Measurements from ENCODE around the gene MAP6. TPM values are rescaled to one million over a fixed set of nuclear protein-coding genes. Genes with fewer than 3 reads are reported as not detected.

Gene MAP6
- polyA plus RNA-seq (2012; ENCODE audit: low read depth, missing spikeins) = 0.01 TPM

DNA sequence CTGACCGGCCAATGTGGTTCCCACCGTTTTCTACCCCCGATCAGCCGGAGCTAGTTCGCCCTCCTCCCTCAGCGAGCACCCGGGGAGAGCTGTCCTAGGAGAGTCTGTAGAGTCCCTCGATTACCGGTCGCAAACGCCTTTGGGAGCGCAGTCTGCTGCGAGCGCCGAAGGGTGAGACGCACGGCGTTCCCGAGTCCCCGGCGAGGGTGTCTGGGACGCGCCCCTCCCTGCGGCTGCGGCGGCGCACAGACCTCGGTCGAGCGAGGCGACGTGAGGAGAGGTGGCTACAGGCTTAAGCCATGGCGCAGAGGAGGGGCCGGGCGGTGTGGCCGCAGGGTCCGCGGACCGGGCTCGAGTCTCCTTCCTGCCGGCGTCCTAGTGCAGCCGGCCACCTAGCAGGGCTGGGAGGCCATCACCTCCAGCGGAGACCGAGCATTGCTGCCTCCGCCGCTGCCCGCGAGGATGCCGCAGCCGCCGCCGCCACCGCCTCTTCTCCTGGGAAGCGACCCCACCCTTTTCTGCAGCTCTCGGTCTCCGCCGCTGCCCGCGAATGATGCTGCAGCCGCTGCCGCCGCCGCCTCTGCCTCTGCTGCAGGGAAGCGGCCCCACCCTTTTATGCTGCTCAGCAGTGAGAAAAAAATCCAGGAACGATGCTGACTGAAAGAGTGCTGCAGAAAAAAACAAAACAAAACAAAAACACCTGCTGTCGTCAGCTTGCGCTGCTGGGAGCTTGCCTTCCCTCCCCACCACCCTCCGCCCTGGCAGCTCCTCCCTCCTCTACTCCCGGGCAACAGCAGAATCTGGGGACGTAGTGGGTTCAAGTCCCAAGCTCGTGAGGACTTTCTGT, at the start of gene MAP6:
TSS of gene MAP6 (minus strand) at position 588 of the 847 bp plus-strand sequence. CDS start 669 bp downstream, outside the sequence.
- no peak for TF ChIP-seq PAX5 (IDR thresholded peaks at IDR 0.05; ENCODE audit: insufficient read depth, low read length, severe bottlenecking)
- no peak for TF ChIP-seq TAF1 (IDR thresholded peaks at IDR 0.05; ENCODE audit: low read depth, low read length)
- no peak for TF ChIP-seq POLR2A (IDR thresholded peaks at IDR 0.05; ENCODE audit: low read depth, low read length)
- TF ChIP-seq POU2F2 (IDR thresholded peaks at IDR 0.05; ENCODE audit: low read depth, low read length) = no peak
- TF ChIP-seq SPI1 (IDR thresholded peaks at IDR 0.05; ENCODE audit: low read depth, low read length) = no peak
- no peak for TF ChIP-seq POLR2AphosphoS5 (IDR thresholded peaks at IDR 0.05; ENCODE audit: low read depth, low read length)
- DNase-seq (ENCODE audit: insufficient read length, low spot score) = peak; percentile 48
- no peak for FAIRE-seq

DNA sequence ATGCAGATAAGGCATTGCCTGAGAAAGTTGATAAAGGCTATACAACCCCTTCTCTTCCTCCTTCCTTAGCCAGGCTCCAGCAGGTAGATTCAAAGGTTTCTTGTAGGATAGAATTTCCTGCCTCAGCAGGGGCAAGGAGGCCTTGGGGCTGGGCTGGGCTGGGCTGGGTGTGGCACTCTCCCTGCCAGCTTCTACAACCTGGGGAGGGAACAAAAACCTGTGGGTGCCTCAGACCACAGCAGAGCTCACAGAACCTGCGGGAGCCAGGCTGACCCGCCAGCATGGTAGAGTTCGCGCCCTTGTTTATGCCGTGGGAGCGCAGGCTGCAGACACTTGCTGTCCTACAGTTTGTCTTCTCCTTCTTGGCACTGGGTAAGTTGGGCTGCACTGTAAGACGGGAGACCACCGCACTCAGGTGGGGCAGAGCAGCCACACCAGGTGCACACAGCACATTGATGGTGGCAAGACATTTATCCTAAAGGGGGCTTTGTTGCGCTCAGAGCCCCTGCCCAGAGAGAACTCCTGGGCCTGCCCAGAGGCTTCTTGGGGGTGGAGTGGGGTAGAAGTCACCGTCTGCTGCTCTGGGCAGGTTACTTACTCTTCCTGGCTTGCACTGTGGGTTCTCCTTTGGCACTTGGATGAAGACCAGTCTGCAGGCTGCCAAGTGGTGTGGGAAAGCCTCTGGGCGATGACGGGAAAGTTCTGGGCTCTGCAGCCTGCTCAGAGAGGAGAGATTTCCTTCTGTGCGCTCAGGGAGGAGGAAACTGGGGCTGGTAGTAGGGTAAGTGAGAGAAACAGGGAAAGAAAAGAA, 49.0 kb upstream of the MAP6 start, which contains the start of gene MOGAT2:
TSS of gene MOGAT2 (plus strand) at position 231 of the 811 bp plus-strand sequence. CDS start at position 282, 51 bp downstream.
- TF ChIP-seq PAX5 (IDR thresholded peaks at IDR 0.05; ENCODE audit: insufficient read depth, low read length, severe bottlenecking) (no peak), POLR2AphosphoS5 (IDR thresholded peaks at IDR 0.05; ENCODE audit: low read depth, low read length) (no peak), SPI1 (IDR thresholded peaks at IDR 0.05; ENCODE audit: low read depth, low read length) (no peak), TAF1 (IDR thresholded peaks at IDR 0.05; ENCODE audit: low read depth, low read length) (no peak), POU2F2 (IDR thresholded peaks at IDR 0.05; ENCODE audit: low read depth, low read length) (no peak), POLR2A (IDR thresholded peaks at IDR 0.05; ENCODE audit: low read depth, low read length) (no peak)
- FAIRE-seq (no peak), DNase-seq (ENCODE audit: insufficient read length, low spot score) (no peak)

DNA sequence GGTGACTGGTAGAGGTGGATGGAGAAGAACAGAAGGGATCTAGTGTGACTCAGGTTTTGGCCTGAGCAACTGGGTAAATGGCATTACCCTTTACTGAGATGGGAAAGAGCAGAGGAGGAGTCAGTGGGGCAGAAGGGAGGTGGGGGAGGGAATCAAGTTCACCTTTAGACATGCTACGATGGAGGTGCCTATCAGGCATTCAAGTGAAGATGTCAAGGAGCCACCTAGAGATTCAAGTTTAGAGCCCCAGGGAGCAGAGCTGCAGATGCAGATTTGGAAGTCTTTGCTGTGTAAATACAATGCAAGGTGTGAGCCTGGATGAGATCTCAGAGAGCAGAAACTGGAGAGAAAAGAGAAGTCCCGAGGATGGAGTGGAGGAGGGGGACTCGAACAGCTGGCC, 47.8 kb upstream of the MAP6 start:
- FAIRE-seq (no peak), DNase-seq (ENCODE audit: insufficient read length, low spot score) (no peak)
- no peak for TF ChIP-seq PAX5 (IDR thresholded peaks at IDR 0.05; ENCODE audit: insufficient read depth, low read length, severe bottlenecking)
- TF ChIP-seq SPI1 (IDR thresholded peaks at IDR 0.05; ENCODE audit: low read depth, low read length) = no peak

DNA sequence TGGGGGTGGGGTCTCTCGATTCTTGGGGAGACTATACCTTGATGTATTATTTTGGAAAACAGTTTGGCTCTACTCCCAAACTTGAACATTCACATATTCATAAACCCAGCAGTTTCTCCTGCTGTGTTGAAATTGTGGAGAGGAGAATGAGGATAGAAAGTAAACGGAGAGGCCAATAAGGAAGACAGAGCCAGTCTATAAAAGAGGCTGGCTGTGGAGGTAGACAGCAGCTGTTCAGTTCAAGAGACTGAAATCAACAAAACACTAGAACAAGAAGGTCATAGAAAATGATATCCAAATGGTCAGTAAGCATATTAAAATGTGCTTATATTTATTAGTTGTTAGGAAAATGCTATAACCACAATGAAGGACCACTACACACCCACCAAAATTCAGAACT, 46.9 kb upstream of the MAP6 start:
- no peak for TF ChIP-seq PAX5 (IDR thresholded peaks at IDR 0.05; ENCODE audit: insufficient read depth, low read length, severe bottlenecking)
- TF ChIP-seq TAF1 (IDR thresholded peaks at IDR 0.05; ENCODE audit: low read depth, low read length) = no peak
- TF ChIP-seq POLR2AphosphoS5 (IDR thresholded peaks at IDR 0.05; ENCODE audit: low read depth, low read length) = no peak
- no peak for TF ChIP-seq POLR2A (IDR thresholded peaks at IDR 0.05; ENCODE audit: low read depth, low read length)
- TF ChIP-seq POU2F2 (IDR thresholded peaks at IDR 0.05; ENCODE audit: low read depth, low read length) = no peak
- TF ChIP-seq SPI1 (IDR thresholded peaks at IDR 0.05; ENCODE audit: low read depth, low read length) = no peak
- FAIRE-seq (no peak), DNase-seq (ENCODE audit: insufficient read length, low spot score) (no peak)

DNA sequence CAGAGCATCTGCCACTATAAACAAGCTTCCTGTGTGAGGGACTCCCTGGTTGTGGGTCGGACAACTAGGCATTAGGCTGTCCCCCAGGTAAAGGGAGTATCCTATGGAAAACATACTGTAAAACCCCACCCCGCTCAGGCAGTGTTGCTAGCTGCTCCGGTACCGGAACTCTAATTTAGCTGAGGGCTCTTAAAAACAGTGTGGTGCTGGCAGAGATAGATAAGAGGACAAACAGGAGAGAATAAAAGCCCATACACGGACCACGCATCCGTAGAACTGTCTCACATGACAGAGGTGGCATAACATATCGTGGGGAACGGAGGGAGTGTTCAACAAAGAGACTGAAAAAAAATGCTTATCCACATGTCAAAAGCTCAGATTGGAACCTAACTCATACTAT, 45.4 kb upstream of the MAP6 start:
- FAIRE-seq (no peak), DNase-seq (ENCODE audit: insufficient read length, low spot score) (no peak)
- TF ChIP-seq POLR2AphosphoS5 (IDR thresholded peaks at IDR 0.05; ENCODE audit: low read depth, low read length) (no peak), POLR2A (IDR thresholded peaks at IDR 0.05; ENCODE audit: low read depth, low read length) (no peak), PAX5 (IDR thresholded peaks at IDR 0.05; ENCODE audit: insufficient read depth, low read length, severe bottlenecking) (no peak), TAF1 (IDR thresholded peaks at IDR 0.05; ENCODE audit: low read depth, low read length) (no peak), SPI1 (IDR thresholded peaks at IDR 0.05; ENCODE audit: low read depth, low read length) (no peak), POU2F2 (IDR thresholded peaks at IDR 0.05; ENCODE audit: low read depth, low read length) (no peak)

DNA sequence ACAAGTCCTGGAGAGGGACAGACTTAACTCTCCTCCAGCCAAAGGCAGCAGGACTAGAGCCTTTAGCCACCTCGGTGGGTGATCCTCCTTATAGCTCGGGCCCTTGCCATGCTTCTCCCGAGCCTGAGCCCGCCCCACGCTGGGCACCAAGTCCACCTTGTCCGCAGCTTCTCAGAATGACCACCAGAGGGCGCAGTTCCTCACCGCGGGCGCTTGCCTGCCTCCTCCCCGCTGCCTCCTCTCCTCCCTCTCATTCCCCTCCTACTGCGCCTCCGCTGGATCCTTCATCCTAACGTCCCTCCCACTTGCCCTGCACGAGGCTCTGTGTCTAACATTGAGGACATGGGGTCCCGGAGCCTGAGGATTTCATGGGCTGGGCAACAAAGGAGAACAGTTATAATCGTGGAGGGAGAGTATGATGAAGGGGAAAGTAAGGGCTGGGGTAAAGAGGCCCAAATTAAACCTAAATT, 37.5 kb upstream of the MAP6 start:
- TF ChIP-seq POLR2A (IDR thresholded peaks at IDR 0.05; ENCODE audit: low read depth, low read length) = no peak
- no peak for TF ChIP-seq POLR2AphosphoS5 (IDR thresholded peaks at IDR 0.05; ENCODE audit: low read depth, low read length)
- no peak for TF ChIP-seq TAF1 (IDR thresholded peaks at IDR 0.05; ENCODE audit: low read depth, low read length)
- TF ChIP-seq PAX5 (IDR thresholded peaks at IDR 0.05; ENCODE audit: insufficient read depth, low read length, severe bottlenecking) = no peak
- TF ChIP-seq POU2F2 (IDR thresholded peaks at IDR 0.05; ENCODE audit: low read depth, low read length) = no peak
- no peak for TF ChIP-seq SPI1 (IDR thresholded peaks at IDR 0.05; ENCODE audit: low read depth, low read length)
- peak; percentile 65 for DNase-seq (ENCODE audit: insufficient read length, low spot score)
- peak; percentile 83 for FAIRE-seq

DNA sequence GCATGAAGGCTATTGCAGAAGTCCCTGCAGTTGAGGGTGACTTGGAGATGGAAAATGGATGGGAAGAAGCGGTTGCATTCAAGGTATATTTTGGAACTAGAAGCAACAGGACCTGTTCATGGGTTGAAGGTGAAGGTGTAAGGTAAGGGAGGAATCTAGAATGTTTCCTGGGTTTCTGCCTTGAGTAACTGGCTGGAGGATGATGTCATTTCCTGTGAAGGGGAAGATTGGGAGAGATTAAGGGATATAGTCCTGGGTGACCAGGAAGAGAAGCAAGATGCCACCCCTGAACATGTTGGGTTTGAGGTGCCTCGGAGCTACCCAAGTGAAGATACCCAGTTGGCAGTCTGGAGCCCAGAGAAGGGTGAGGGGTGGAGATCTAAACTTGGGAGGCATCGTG, 36.7 kb upstream of the MAP6 start:
- no peak for DNase-seq (ENCODE audit: insufficient read length, low spot score)
- FAIRE-seq = no peak
- no peak for TF ChIP-seq PAX5 (IDR thresholded peaks at IDR 0.05; ENCODE audit: insufficient read depth, low read length, severe bottlenecking)

DNA sequence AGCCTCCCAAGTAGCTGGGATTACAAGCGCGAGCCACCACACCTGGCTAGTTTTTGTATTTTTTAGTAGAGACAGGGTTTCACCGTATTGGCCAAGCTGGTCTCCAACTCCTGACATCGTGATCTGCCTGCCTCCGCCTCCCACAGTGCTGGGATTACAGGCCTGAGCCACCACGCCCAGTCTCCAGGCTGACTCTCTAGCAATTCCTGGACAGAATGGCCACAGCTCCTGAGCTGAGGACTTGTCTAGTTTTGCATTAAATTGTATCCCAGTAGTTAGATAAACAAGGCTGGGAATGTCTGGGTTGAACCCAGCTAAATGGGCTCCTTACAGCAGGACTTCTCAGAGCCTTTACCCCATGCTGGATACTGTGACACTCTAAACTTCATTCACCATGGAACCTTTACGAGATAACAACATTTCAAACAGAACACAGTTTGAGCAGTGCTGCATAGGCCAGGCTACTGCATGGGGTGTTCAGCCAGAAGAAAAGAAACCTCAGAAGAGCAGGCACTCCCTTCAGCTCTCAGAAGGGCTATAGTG, 34.9 kb upstream of the MAP6 start:
- TF ChIP-seq TAF1 (IDR thresholded peaks at IDR 0.05; ENCODE audit: low read depth, low read length) = no peak
- TF ChIP-seq POU2F2 (IDR thresholded peaks at IDR 0.05; ENCODE audit: low read depth, low read length) = no peak
- TF ChIP-seq PAX5 (IDR thresholded peaks at IDR 0.05; ENCODE audit: insufficient read depth, low read length, severe bottlenecking) = no peak
- TF ChIP-seq SPI1 (IDR thresholded peaks at IDR 0.05; ENCODE audit: low read depth, low read length) = no peak
- TF ChIP-seq POLR2AphosphoS5 (IDR thresholded peaks at IDR 0.05; ENCODE audit: low read depth, low read length) = no peak
- TF ChIP-seq POLR2A (IDR thresholded peaks at IDR 0.05; ENCODE audit: low read depth, low read length) = no peak
- FAIRE-seq (no peak), DNase-seq (ENCODE audit: insufficient read length, low spot score) (no peak)

DNA sequence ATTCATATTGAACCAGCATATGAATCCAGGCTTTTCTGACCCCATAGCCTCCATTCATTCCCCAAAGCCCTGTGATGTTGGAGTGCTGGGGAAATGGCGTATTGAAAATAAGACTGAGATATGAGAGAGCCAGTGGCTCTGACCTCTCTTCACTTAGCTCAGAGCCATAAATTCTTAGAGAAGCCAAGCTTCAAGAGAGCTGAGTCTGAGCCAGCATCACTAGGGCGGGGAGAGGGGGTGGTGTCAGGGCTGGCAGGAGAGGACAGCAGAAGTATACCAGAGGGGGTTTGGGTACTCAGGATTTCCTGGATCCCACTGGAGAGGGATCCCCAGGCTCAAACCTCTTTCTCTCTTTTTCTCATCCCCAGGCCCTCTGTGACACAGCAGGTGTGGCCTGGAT, 32.1 kb upstream of the MAP6 start:
- FAIRE-seq = no peak
- no peak for DNase-seq (ENCODE audit: insufficient read length, low spot score)
- TF ChIP-seq POU2F2 (IDR thresholded peaks at IDR 0.05; ENCODE audit: low read depth, low read length) = no peak
- no peak for TF ChIP-seq POLR2AphosphoS5 (IDR thresholded peaks at IDR 0.05; ENCODE audit: low read depth, low read length)
- TF ChIP-seq TAF1 (IDR thresholded peaks at IDR 0.05; ENCODE audit: low read depth, low read length) = no peak
- TF ChIP-seq POLR2A (IDR thresholded peaks at IDR 0.05; ENCODE audit: low read depth, low read length) = no peak
- TF ChIP-seq PAX5 (IDR thresholded peaks at IDR 0.05; ENCODE audit: insufficient read depth, low read length, severe bottlenecking) = no peak
- no peak for TF ChIP-seq SPI1 (IDR thresholded peaks at IDR 0.05; ENCODE audit: low read depth, low read length)

All from GM12891 (cell line).